Endothelial cell of umbilical vein (primary cell): ENCODE measurements around the gene CNBD2. TPM values are rescaled to one million over a fixed set of nuclear protein-coding genes. Genes with fewer than 3 reads are reported as not detected.
"Not testable (repeated sequence)": the region's sequence is repeated elsewhere in the genome, so short reads cannot be mapped to it uniquely, and the experiment has no call there.

Source experiments
- BruUV-seq: library from RNA; stranded (reverse); fragments of 400-500 nt; replicated peaks from 2 replicates; lab custom pipeline; 2021; lab: Mats Ljungman, UMichigan
- CTCF ChIA-PET: fragments of 300-600, 350-600 bp; sonication (Branson Sonifier 250); formaldehyde crosslinking; loops from one replicate; lab custom pipeline; 2021; ENCODE audit warnings: antibody characterized with exemption, inconsistent platforms; lab: Charles Lee
- POLR2A ChIA-PET: fragments of 300-600, 350-600 bp; sonication (Branson Sonifier 250); formaldehyde crosslinking; loops from one replicate; lab custom pipeline; 2021; ENCODE audit warnings: antibody characterized with exemption, inconsistent platforms; lab: Charles Lee
- DNase-seq: peaks from one replicate; pipeline ENCODE4 v3.0.0-alpha.2; 2011; ENCODE audit warnings: low read depth, low spot score
- FAIRE-seq: peaks from 2 replicates; lab custom pipeline; 2011; peaks lifted over from hg19 to GRCh38; lab: Jason Lieb, UNC
- H2AFZ ChIP-seq: 2 replicates; pipeline ENCODE4 v1.6.0; 2012; ENCODE audit warnings: low read depth, low read length, control low read depth, inconsistent platforms
- H3K27ac ChIP-seq: 2 replicates; pipeline ENCODE4 v1.5.1; 2011; ENCODE audit warnings: low read depth, mild to moderate bottlenecking, control low read depth, low read length, moderate library complexity; ENCODE audit not compliant: insufficient read depth
- H3K27me3 ChIP-seq, 2 experiments: 2 replicates each; pipeline versions ENCODE4 v1.6.0 to v1.6.1; 2011; ENCODE audit warnings: low read length in 2 of 2, mixed read lengths in 1 of 2; ENCODE audit not compliant: control insufficient read depth in 2 of 2, insufficient read depth in 2 of 2
- H3K36me3 ChIP-seq, 2 experiments: 2 replicates in 1 of 2; 3 replicates in 1 of 2; pipeline ENCODE4 v1.5.1; 2011; ENCODE audit warnings: low read length in 2 of 2, mild to moderate bottlenecking in 1 of 2, moderate library complexity in 1 of 2; ENCODE audit not compliant: control insufficient read depth in 2 of 2, insufficient read depth in 2 of 2; ENCODE audit errors: extremely low read depth in 1 of 2
- H3K4me1 ChIP-seq: 3 replicates; pipeline ENCODE4 v1.5.1; 2011; ENCODE audit warnings: mild to moderate bottlenecking, low read length; ENCODE audit not compliant: control insufficient read depth, insufficient read depth; ENCODE audit errors: extremely low read depth
- H3K4me2 ChIP-seq: 2 replicates; pipeline ENCODE4 v1.6.1; 2011; ENCODE audit warnings: low read length, control low read depth, mixed read lengths; ENCODE audit not compliant: insufficient read depth
- H3K4me3 ChIP-seq, 3 experiments: fragments of 200-600 bp in 1 of 3; sonication (generic), shearing (Covaris generic) in 1 of 3; replicated peaks in 1 of 3; 2 replicates each; pipeline ENCODE4 v1.5.1; 2011 to 2016; ENCODE audit warnings: control low read depth in 3 of 3, low read length in 3 of 3, mild to moderate bottlenecking in 2 of 3, inconsistent platforms in 1 of 3, low read depth in 1 of 3, moderate library complexity in 1 of 3; ENCODE audit not compliant: insufficient read depth in 1 of 3
- H3K79me2 ChIP-seq: 2 replicates; pipeline ENCODE4 v1.6.0; 2012; ENCODE audit warnings: low read length, inconsistent platforms; ENCODE audit not compliant: control insufficient read depth, insufficient read depth
- H3K9ac ChIP-seq: replicated peaks from 2 replicates; pipeline ENCODE3; 2011; ENCODE audit warnings: low read length, control low read depth; ENCODE audit not compliant: insufficient read depth; ENCODE audit errors: extremely low read depth
- H3K9me1 ChIP-seq: replicated peaks from 3 replicates; pipeline ENCODE4 v1.6.0; 2011; ENCODE audit warnings: mild to moderate bottlenecking, low read length; ENCODE audit not compliant: control insufficient read depth, insufficient read depth; ENCODE audit errors: extremely low read depth
- H3K9me3 ChIP-seq: replicated peaks from 2 replicates; pipeline ENCODE4 v1.5.1; 2012; ENCODE audit warnings: low read length, inconsistent platforms; ENCODE audit not compliant: control insufficient read depth, insufficient read depth
- H4K20me1 ChIP-seq: replicated peaks from 2 replicates; pipeline ENCODE3; 2011; ENCODE audit warnings: mild to moderate bottlenecking, low read length; ENCODE audit not compliant: control insufficient read depth, insufficient read depth; ENCODE audit errors: extremely low read depth
- EZH2 ChIP-seq: IDR thresholded peaks from 2 replicates; pipeline ENCODE4 v1.6.1; 2012; ENCODE audit warnings: borderline replicate concordance, low read depth, mild to moderate bottlenecking, moderate library complexity, low read length, inconsistent platforms; ENCODE audit not compliant: severe bottlenecking
- FOS ChIP-seq: IDR thresholded peaks from 2 replicates; pipeline ENCODE4 v1.6.1; 2011; ENCODE audit warnings: mild to moderate bottlenecking, low read length, moderate library complexity, borderline replicate concordance; ENCODE audit not compliant: insufficient read depth
- GATA2 ChIP-seq: IDR thresholded peaks from 2 replicates; pipeline ENCODE4 v1.7.0; 2011; ENCODE audit warnings: low read depth, mild to moderate bottlenecking, moderate library complexity, mixed read lengths, low read length; ENCODE audit not compliant: insufficient read length, insufficient read depth
- JUN ChIP-seq: IDR thresholded peaks from 2 replicates; pipeline ENCODE4 v1.6.1; 2011; ENCODE audit warnings: borderline replicate concordance, low read depth; ENCODE audit not compliant: insufficient read length, insufficient read depth
- MAX ChIP-seq: IDR thresholded peaks from 2 replicates; pipeline ENCODE4 v1.6.1; 2011; ENCODE audit not compliant: insufficient read depth, insufficient read length
- POLR2AphosphoS5 ChIP-seq: IDR thresholded peaks from 2 replicates; pipeline ENCODE4 v1.6.1; 2012; ENCODE audit warnings: low read depth, mild to moderate bottlenecking, control low read depth, low read length, moderate library complexity; ENCODE audit not compliant: insufficient read depth
- dilution Hi-C: fragments of 300-500 bp; cut with MboI; formaldehyde crosslinking; loops from one replicate; pipeline ENCODE4 v1.15.0; 2019; ENCODE audit warnings: low sequenced_read_pairs; ENCODE audit not compliant: extremely low pct_ligation_motif_present
- intact Hi-C: fragments of 100-400 bp; cut with micrococcal nuclease; formaldehyde crosslinking; loops from one replicate; pipeline ENCODE4 v1.10.0; 2022
- polyA plus RNA-seq, 4 experiments: library from polyadenylated mRNA; depleted of rRNA in 3 of 4; stranded (reverse) in 3 of 4; unstranded in 1 of 4; fragments of >200 nt; gene quantifications; 2 replicates each; pipeline versions ENCODE4 v1.2.1 to v1.2.3, GENCODE V29; 2011 to 2012; ENCODE audit warnings: missing spikeins in 1 of 4
- total RNA-seq: library from RNA; stranded (reverse); gene quantifications from 2 replicates; pipeline ENCODE4 v1.2.3, GENCODE V29; 2021

Gene CNBD2
- total and polyA plus RNA-seq, 2 donors (not counting 3 experiments of a cell fraction or from before 2014, with no cell fraction given) = 4.9 to 7.5 TPM

DNA sequence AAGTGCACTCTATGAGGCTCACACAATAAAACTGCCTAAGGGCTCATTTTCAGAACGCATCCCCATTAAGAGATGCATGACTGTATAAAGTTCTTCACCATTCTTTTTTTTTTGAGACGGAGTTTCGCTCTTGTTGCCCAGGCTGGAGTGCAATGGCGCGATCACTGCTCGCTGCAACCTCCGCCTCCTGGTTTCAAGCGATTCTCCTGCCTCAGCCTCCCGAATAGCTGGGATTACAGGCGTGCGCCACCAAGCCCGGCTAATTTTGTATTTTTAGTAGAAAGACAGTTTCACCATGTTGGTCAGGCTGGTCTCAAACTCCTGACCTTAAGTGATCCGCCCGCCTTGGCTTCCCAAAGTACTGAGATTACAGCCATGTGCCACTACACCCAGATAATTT, 16.3 kb upstream of the CNBD2 start:
- Histone ChIP-seq H3K79me2 (peaks cover 20% of the 10 kb centered on the region), H3K4me1 (peaks cover 17% of the 10 kb centered on the region)
- H4K20me1 ChIP-seq, H3K9me3 ChIP-seq, H3K9me1 ChIP-seq, H3K9ac ChIP-seq, H3K27ac ChIP-seq, FAIRE-seq, H2AFZ ChIP-seq, BruUV-seq, DNase-seq, dilution Hi-C loops, H3K36me3 ChIP-seq, H3K27me3 ChIP-seq, H3K4me2 ChIP-seq, H3K4me3 ChIP-seq: not testable (repeated sequence)
- CTCF ChIA-PET = interaction anchor here (1.2 to 3.9 kb wide), 2 partner anchors 187 to 250 kb away, joined by 5 to 38 read pairs; no protein-coding TSS in a partner anchor
- peak; percentile 11 for TF ChIP-seq POLR2AphosphoS5
- intact Hi-C loops = loop anchor here (5.0 kb wide), 2 partner anchors 185 to 335 kb away; partner anchors contain the start of gene SPAG4
- POLR2A ChIA-PET = interaction anchor here (0.7 kb wide), 1 partner anchor 21 kb away, joined by 4 read pairs; no protein-coding TSS in a partner anchor

DNA sequence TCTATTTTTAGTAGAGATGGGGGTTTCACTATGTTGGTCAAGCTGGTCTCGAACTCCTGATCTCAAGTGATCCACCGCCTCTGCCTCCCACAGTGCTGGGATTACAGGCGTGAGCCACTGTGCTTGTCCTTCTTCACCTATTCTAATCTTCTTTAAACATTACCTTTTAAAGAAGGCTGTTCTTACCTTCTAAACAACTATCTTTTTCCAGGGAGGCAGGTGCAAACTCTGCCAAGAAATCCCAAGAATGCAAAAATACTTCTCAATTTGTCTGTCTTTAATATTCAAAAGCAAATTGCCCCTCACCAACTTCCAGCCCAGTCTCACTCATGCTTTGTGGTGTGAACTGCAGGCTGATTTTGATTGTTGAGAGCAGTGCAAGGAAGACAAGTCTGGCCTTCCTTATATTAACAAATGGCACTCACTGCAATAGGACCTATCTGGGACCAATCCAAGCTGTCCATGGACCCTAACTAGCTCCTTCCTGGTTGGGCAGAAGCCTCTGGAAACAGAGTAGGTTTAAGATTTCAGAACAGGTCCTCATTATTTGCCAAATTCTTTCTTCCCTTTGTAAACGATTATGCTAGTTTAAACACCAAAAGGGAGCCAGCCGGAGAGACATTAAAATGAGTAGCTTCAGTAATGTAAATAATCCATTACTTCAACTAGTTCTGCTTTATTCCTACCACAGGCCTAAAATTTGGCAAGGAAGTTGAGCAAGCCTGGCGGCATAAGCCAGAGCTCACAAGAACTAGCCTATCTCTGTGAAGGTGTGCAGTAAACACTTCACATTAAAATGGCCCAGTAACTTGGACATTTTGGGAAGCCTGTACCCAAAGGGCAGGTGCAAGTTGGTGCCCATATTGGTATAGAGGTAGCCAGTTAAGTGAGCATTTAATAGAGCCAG, 15.7 kb upstream of the CNBD2 start:
- no peaks in the 10 kb centered on the region for H3K27me3 ChIP-seq
- no peaks in the 10 kb centered on the region for H4K20me1 ChIP-seq
- H3K9me1 ChIP-seq = no peaks in the 10 kb centered on the region
- intact Hi-C loops (loop anchor here (1.0 to 5.0 kb wide), 3 partner anchors 185 to 335 kb away; partner anchors contain the start of genes RBM39 and SPAG4), dilution Hi-C loops (no loop called here)
- BruUV-seq = no TSS peak
- H3K9ac ChIP-seq = peak overlapping the region; percentile 97
- no peak for TF ChIP-seq GATA2
- TF ChIP-seq POLR2AphosphoS5 = peak; percentile 8
- TF ChIP-seq MAX = no peak
- TF ChIP-seq EZH2 = no peak
- TF ChIP-seq FOS = no peak
- no peak for TF ChIP-seq JUN
- DNase-seq = peak; percentile 27
- peak overlapping the region; percentile 94 for H3K27ac ChIP-seq
- FAIRE-seq = peak; percentile 4
- POLR2A ChIA-PET = interaction anchor here (0.7 to 1.5 kb wide), 2 partner anchors 210 to 313 kb away, joined by 3 to 5 read pairs; partner anchors contain the start of gene RBM39
- H3K79me2 ChIP-seq = peaks cover 20% of the 10 kb centered on the region
- peak overlapping the region; percentile 31 to 93 (median 75) for H3K4me3 ChIP-seq
- peaks cover 17% of the 10 kb centered on the region for H3K4me1 ChIP-seq
- no peak overlapping the region for H2AFZ ChIP-seq
- H3K9me3 ChIP-seq = no peaks in the 10 kb centered on the region
- H3K36me3 ChIP-seq = peaks cover 0 to 3% of the 10 kb centered on the region in 2 experiments
- CTCF ChIA-PET = interaction anchor here (1.2 to 3.9 kb wide), 6 partner anchors 38 to 250 kb away, joined by 5 to 38 read pairs (median 14); partner anchors contain the start of gene RBM39
- H3K4me2 ChIP-seq = peak overlapping the region; percentile 92
